Measurements from ENCODE around the gene CCDC184.
A peak's percentile ranks its signal among the peaks of the same experiment; 100 is the strongest.
"Not testable (repeated sequence)": the region's sequence is repeated elsewhere in the genome, so short reads cannot be mapped to it uniquely, and the experiment has no call there.

Gene CCDC184

GRCh38 chr12:48183091-48183875 is at the start of gene CCDC184:
Gene CCDC184, plus strand, starts transcription at chr12:48183644. Its CDS starts 479 bp downstream, at chr12:48184123.
- DNase-seq (ENCODE audit: low read depth) = peak; percentile 60

- no peak for DNase-seq (ENCODE audit: low read depth)
These were observed 48.4 kb upstream of the CCDC184 start for GRCh38 chr12:48135027-48135426.

GRCh38 chr12:48142818-48143674 is 40.4 kb upstream of the CCDC184 start:
- no peak for DNase-seq (ENCODE audit: low read depth)

DNA sequence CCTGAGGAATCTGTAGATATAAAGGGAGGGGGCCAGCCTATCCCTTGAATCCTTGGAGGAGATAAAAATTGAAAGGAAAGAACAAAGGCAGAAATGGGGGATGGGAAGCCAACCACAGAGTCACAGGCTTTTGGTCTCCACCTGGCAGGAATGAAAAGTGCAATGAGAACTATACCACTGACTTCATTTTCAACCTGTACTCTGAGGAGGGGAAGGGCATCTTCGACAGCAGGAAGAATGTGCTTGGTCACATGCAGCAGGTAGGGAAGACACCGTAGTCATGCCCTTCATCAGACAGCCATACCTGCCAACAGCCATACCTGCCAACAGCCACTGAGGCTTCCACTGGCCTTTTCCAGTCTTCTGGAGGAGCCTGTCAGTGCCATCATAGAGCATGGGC is 39.5 kb upstream of the CCDC184 start:
- no peak for DNase-seq (ENCODE audit: low read depth)

GRCh38 chr12:48145981-48146380 is 37.5 kb upstream of the CCDC184 start:
- no peak for DNase-seq (ENCODE audit: low read depth)

DNA sequence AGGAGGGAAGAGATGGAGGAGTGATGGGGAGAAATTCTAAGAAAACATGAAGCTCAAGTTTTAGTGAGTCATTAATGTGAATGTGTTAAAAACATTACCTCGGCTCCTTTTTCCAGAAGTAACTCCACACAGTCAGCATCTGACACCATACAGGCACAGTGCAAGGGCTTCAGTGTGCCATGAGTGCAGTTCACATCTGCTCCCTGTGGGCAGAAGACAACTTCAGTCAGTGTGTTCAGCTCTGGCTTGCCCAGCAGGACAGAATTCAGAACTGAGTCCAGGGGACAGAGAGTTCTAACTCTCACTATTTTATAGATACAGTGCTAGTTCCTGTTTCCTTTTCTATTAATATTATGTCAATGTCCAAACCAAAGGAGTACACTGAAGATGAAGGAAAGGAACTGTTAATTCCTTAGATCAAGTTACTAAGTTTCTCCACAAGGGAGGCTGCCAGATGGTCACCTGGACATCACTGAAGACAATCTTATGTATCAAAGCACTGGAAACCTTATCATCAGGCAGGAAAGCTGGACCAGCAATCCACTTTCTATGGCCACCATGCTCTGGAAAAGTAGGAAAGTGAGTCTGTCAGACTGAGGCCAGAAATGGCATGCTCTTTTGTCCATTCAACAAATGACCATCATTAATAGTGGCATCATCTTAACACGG is 32.2 kb upstream of the CCDC184 start:
- no peak for DNase-seq (ENCODE audit: low read depth)

DNA sequence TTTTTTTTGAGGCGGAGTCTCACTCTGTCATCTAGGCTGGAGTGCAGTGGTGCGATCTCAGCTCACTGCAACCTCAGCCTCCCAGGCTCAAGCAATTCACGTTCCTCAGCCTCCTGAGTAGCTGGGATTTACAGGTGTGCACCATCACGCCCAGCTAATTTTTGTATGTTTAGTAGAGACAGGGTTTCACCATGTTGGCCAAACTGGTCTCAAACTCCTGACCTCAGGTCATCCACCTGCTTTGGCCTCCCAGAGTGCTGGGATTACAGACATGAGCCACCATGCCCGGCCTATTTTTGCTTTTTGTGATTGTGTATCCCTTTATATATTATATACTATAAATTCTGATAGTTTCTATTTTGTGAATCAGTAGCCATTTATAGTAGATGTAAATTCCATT is 27.7 kb upstream of the CCDC184 start:
- not testable (repeated sequence) for DNase-seq (ENCODE audit: low read depth)

- DNase-seq (ENCODE audit: low read depth) = no peak
These were observed 26.8 kb upstream of the CCDC184 start for GRCh38 chr12:48156652-48157017.

DNA sequence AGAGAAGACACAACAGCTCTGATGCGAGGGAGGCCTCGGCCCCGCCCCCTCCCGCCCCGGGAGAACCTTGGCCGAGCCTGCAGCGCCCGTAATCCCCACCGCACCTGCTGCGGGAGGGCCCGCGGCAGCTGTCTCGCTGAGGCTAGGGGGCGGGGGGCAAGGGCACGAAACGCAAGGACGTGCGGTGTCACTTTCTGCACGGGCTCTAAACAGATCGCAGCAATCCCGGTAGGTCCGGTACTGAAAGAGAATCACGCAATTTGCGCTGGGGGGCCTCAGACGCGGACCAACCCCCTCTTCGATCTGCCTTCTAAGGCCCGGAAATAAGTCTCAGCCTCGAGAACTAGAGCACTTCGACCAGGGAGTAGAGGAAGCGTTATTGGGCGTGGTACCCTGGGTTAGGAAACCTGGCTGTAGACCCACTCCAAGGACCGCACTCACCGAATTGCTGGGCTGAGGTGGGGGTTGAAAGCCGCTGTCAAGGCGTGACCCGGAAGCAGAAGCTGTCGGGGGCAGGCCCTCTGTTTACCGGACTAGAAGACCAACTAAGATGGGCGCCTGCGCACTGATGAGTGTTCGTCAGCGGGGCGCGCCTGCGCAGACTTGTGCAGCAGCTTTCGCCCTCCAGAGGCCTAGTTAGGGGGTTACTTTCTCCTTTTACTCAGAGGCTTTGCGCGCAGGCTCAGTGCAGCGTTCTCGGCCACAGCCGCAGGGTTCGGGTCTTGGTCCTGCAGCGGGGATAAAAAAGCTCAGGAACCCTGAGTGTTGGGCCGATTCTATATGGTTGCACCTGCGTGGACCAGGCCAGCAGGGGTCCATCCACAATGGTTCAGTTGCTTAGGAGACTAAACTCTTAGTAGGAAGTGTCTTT is 26.2 kb upstream of the CCDC184 start, which contains the start of gene ASB8:
ASB8 (minus strand) TSS at position 498 of the 871 bp plus-strand sequence. CDS start 4,019 bp downstream, outside the sequence.
- peak; percentile 97 for DNase-seq (ENCODE audit: low read depth)

GRCh38 chr12:48157889-48158370 is 25.5 kb upstream of the CCDC184 start:
- no peak for DNase-seq (ENCODE audit: low read depth)

DNA sequence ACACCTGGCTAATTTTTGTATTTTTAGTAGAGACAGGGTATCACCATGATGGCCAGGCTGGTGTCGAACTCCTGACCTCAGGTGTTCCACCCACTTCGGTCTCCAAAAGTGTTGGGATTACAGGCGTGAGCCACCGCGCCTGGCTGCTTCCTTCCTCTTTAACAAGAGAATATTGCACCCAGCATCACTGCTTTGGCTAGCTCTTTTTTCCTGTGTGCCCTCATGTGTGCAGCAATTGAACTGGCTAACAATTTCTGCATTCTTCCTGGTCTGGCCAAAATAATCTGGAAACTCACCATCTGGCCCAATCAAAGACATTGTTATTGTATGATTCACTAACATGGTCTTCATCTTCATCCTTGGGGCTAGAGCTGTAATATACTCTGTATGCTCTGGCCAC is 23.4 kb upstream of the CCDC184 start:
- no peak for DNase-seq (ENCODE audit: low read depth)

DNA sequence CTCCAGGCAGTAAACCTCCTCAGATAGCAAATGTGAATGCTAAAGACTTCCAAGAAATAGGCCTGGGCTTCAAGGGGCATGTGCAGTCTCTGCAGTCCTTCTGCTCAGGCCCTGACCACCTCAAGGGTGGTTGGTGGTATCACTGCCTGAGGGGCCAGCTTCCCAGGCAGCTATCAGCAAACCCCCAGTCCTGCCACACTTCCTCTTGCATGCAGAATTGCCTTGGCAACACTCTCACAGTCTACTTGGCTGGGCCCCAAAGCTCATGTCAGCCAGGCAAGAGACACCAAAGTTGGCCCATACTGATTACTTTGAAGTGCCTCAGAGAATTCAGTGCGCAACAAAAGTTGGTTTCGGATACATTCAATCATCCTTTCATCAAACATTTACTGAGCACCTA is 22.6 kb upstream of the CCDC184 start:
- DNase-seq (ENCODE audit: low read depth) = no peak

DNA sequence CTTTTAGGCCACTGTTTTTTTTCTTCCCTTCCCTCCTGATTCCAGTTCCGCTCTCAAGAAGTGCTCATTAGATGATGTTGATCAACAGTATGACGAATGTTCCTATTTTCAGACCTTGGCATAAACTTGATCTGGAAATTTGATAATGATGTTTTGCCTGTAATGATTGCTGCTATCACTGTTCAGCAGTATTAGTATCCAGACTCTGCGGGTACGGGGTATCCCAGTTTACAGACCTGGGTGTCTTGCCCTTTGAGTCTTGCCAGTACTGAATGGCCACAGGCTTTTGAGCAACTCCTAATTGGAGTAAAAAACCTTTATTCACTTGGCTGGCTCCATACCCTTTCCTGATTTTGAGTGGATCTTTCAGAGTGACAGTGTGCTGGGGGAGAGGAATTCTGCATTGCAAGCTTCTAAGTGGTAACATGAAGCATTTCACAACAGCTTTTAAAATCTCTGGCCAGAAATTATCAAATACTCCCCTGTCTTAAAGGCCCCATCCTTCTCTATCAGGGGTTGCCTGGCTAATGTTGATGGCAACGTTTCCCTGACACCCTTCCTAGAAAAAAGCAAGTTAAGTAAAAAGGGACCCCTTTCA is 20.2 kb upstream of the CCDC184 start:
- DNase-seq (ENCODE audit: low read depth) = no peak

GRCh38 chr12:48164451-48164850 is 19.0 kb upstream of the CCDC184 start:
- DNase-seq (ENCODE audit: low read depth) = no peak

GRCh38 chr12:48165089-48165981 is 18.1 kb upstream of the CCDC184 start:
- peak; percentile 65 for DNase-seq (ENCODE audit: low read depth)

GRCh38 chr12:48169011-48169410 is 14.4 kb upstream of the CCDC184 start:
- DNase-seq (ENCODE audit: low read depth) = no peak

GRCh38 chr12:48175613-48176416 is 7.6 kb upstream of the CCDC184 start:
- peak; percentile 53 for DNase-seq (ENCODE audit: low read depth)

- no peak for DNase-seq (ENCODE audit: low read depth)
These were observed 7.1 kb upstream of the CCDC184 start for GRCh38 chr12:48176417-48176751.

GRCh38 chr12:48177982-48178381 is 5.5 kb upstream of the CCDC184 start:
- DNase-seq (ENCODE audit: low read depth) = no peak
